Subcutaneous adipose tissue (tissue), 4 donors: ENCODE data around the gene SPATA6L. TPM values are rescaled to one million over a fixed set of nuclear protein-coding genes. Genes with fewer than 3 reads are reported as not detected.

Source experiments
- CTCF ChIP-seq: fragments of 450-650 bp; IDR thresholded peaks from one replicate; pipeline ENCODE4 v1.5.1; 2016; ENCODE audit warnings: low read depth, mild to moderate bottlenecking, control low read depth, antibody characterized with exemption, moderate library complexity
- total RNA-seq, 4 donors: library from RNA; depleted of rRNA; stranded (reverse); fragments of >200 nt; gene quantifications; one replicate each; pipeline ENCODE4 v1.1.0, GENCODE V29; 2016

SPATA6L gene
- total RNA-seq, 4 donors from 2014 or later = 1.8 to 5.3 (median 2.8) TPM

- TF ChIP-seq CTCF = no peak
These were observed 83.3 kb downstream of the SPATA6L start for GRCh38 chr9:4583001-4583400.

- TF ChIP-seq CTCF = no peak
These were observed 84.3 kb downstream of the SPATA6L start for GRCh38 chr9:4581861-4582565.

- no peak for TF ChIP-seq CTCF
These were observed 85.1 kb downstream of the SPATA6L start for GRCh38 chr9:4581035-4581760.

GRCh38 chr9:4579001-4579400 lies 87.3 kb downstream of the SPATA6L start:
- TF ChIP-seq CTCF = no peak

GRCh38 chr9:4576448-4576847 lies 89.8 kb downstream of the SPATA6L start:
- no peak for TF ChIP-seq CTCF

GRCh38 chr9:4575997-4576396 lies 90.3 kb downstream of the SPATA6L start:
- no peak for TF ChIP-seq CTCF

GRCh38 chr9:4574657-4575243 lies 91.5 kb downstream of the SPATA6L start:
- no peak for TF ChIP-seq CTCF
